K562 (cell line): ENCODE results near the gene MED15. TPM values are rescaled to one million over a fixed set of nuclear protein-coding genes. Genes with fewer than 3 reads are reported as not detected.

ENCODE experiments used
- ARID3B ChIP-seq: fragments of 250-450 bp; sonication (Bioruptor Pico); IDR thresholded peaks from 2 replicates; pipeline ENCODE4 v1.4.0; 2020; ENCODE audit warnings: borderline replicate concordance
- CBX2 ChIP-seq: fragments of 200-600 bp; sonication (generic); IDR thresholded peaks from one replicate; pipeline ENCODE4 v1.6.1; 2012; ENCODE audit warnings: mild to moderate bottlenecking, low read length, inconsistent platforms; ENCODE audit not compliant: insufficient read depth, poor library complexity, severe bottlenecking
- CCNT2 ChIP-seq: IDR thresholded peaks from 2 replicates; pipeline ENCODE4 v1.6.1; 2011; ENCODE audit warnings: borderline replicate concordance, low read depth, mild to moderate bottlenecking, moderate library complexity, mixed read lengths, low read length; ENCODE audit not compliant: insufficient read length; ENCODE audit errors: extremely low read depth
- CREB1 ChIP-seq, 2 experiments: sonication (generic) in 1 of 2; formaldehyde crosslinking in 1 of 2; IDR thresholded peaks; 2 replicates each; pipeline versions ENCODE4 v1.6.1 to v1.8.0; 2012 to 2022; ENCODE audit warnings: inconsistent platforms in 1 of 2, mild to moderate bottlenecking in 1 of 2, missing genetic modification reagents in 1 of 2, moderate library complexity in 1 of 2
- FOXA3 ChIP-seq, 2 experiments: fragments of 450-650 bp in 1 of 2; sonication (generic) in 1 of 2; formaldehyde crosslinking; IDR thresholded peaks in 1 of 2; conservative IDR thresholded peaks in 1 of 2; 2 replicates each; pipeline versions ENCODE4 v1.4.0 to v1.8.0; 2020 to 2022; ENCODE audit warnings: mild to moderate bottlenecking in 2 of 2, missing genetic modification reagents in 1 of 2
- FOXJ3 ChIP-seq: sonication (generic); formaldehyde crosslinking; IDR thresholded peaks from 2 replicates; pipeline ENCODE4 v1.4.0; 2020; ENCODE audit warnings: mild to moderate bottlenecking, missing genetic modification reagents
- GATAD2B ChIP-seq: fragments of 450-650 bp; IDR thresholded peaks from 2 replicates; pipeline ENCODE4 v1.6.1; 2017; ENCODE audit warnings: mild to moderate bottlenecking, borderline replicate concordance
- HBP1 ChIP-seq: fragments of 450-650 bp; formaldehyde crosslinking; IDR thresholded peaks from 2 replicates; pipeline ENCODE4 v1.4.0; 2022; ENCODE audit warnings: missing genetic modification characterization
- MAFK ChIP-seq: IDR thresholded peaks from 2 replicates; pipeline ENCODE4 v1.6.1; 2011; ENCODE audit warnings: low read length, improper control_type of control experiment
- NR1H2 ChIP-seq: sonication (generic); formaldehyde crosslinking; IDR thresholded peaks from 2 replicates; pipeline ENCODE4 v1.4.0; 2020; ENCODE audit warnings: mild to moderate bottlenecking, missing genetic modification reagents
- RFX1 ChIP-seq: fragments of 450-650 bp; IDR thresholded peaks from 2 replicates; pipeline ENCODE4 v1.6.1; 2016; ENCODE audit warnings: mild to moderate bottlenecking, moderate library complexity
- SIX5 ChIP-seq, 2 experiments: IDR thresholded peaks; 2 replicates each; pipeline ENCODE4 v1.6.1; 2011; ENCODE audit warnings: low read length in 2 of 2, borderline replicate concordance in 1 of 2, low read depth in 1 of 2, mild to moderate bottlenecking in 1 of 2, moderate library complexity in 1 of 2; ENCODE audit not compliant: insufficient read depth in 1 of 2
- SUPT5H ChIP-seq: fragments of 450-650 bp; IDR thresholded peaks from 2 replicates; pipeline ENCODE4 v1.6.1; 2016
- TEAD4 ChIP-seq, 2 experiments: sonication (generic) in 1 of 2; formaldehyde crosslinking in 1 of 2; IDR thresholded peaks; 2 replicates each; pipeline versions ENCODE4 v1.6.1 to v1.8.0; 2012 to 2022; ENCODE audit warnings: borderline replicate concordance in 1 of 2, inconsistent platforms in 1 of 2, low read length in 1 of 2, mild to moderate bottlenecking in 1 of 2, missing genetic modification reagents in 1 of 2
- TSC22D4 ChIP-seq: fragments of 450-650 bp; IDR thresholded peaks from 2 replicates; pipeline ENCODE4 v1.6.1; 2016; ENCODE audit warnings: missing genetic modification characterization, missing biosample characterization, control low read depth
- ZBTB1 ChIP-seq: sonication (generic); formaldehyde crosslinking; IDR thresholded peaks from 2 replicates; pipeline ENCODE4 v1.8.1; 2023; ENCODE audit warnings: missing genetic modification reagents, low read depth, mild to moderate bottlenecking, borderline replicate concordance
- ZBTB17 ChIP-seq: fragments of 450-650 bp; formaldehyde crosslinking; IDR thresholded peaks from 2 replicates; pipeline ENCODE4 v1.4.0; 2020; ENCODE audit warnings: mild to moderate bottlenecking
- ZNF133 ChIP-seq: fragments of 250-450 bp; sonication (Bioruptor Pico); IDR thresholded peaks from 2 replicates; pipeline ENCODE4 v1.4.0; 2020; ENCODE audit warnings: mild to moderate bottlenecking
- ZNF780A ChIP-seq: fragments of 250-450 bp; sonication (Bioruptor Pico); IDR thresholded peaks from 2 replicates; pipeline ENCODE4 v1.5.0; 2021; ENCODE audit warnings: mild to moderate bottlenecking
- polyA plus RNA-seq, 8 experiments: library from polyadenylated mRNA; depleted of rRNA in 4 of 8; stranded (reverse) in 5 of 8; unstranded in 3 of 8; fragments of >200 nt; fragmentation: Nextera tagmentation in 2 of 8; fragmentation: Illumina TruSeq in 1 of 8; extraction: Ambion mirVana in 2 of 8; extraction: Trizol in 1 of 8; gene quantifications; 2 replicates each; pipeline versions ENCODE4 v1.2.1 to v1.2.3, GENCODE V29; 2011 to 2014; ENCODE audit warnings: inconsistent platforms in 1 of 8, missing spikeins in 1 of 8
- total RNA-seq, 7 experiments: library from RNA; depleted of rRNA in 6 of 7; stranded (reverse); fragments of >200 nt in 6 of 7; fragmentation: Illumina TruSeq in 2 of 7; extraction: Trizol in 2 of 7; gene quantifications; 2 replicates each; pipeline versions ENCODE4 v1.2.1 to v1.2.3, GENCODE V29; 2011 to 2021; ENCODE audit warnings: low replicate concordance in 1 of 7

MED15 gene
- total and polyA plus RNA-seq, 9 of the 15 experiments (the other 6 are each of a cell fraction or from before 2014, with no cell fraction given): 4.0 to 271 (median 60.1) TPM

GRCh38 chr22:20585639-20586402 lies 78.4 kb downstream of the MED15 start (continued):
- TF ChIP-seq ARID3B (CRISPR knock-in tag) (0 out of 2 replicates have a peak, but pooled peaks have one; percentile 38), FOXJ3 (CRISPR knock-in tag) (no peak), ZBTB1 (CRISPR knock-in tag) (0 out of 2 replicates have a peak, but pooled peaks have one; percentile 72), RFX1 (no peak), FOXA3 (CRISPR knock-in tag; conservative IDR thresholded peaks at IDR 0.05 in 1 of 2, IDR thresholded peaks at IDR 0.05 in 1 of 2) (0 out of 4 replicates have a peak, but pooled peaks of 1 of the 2 experiments have one; percentile 60), TEAD4 (IDR thresholded peaks at IDR 0.05; ENCODE audit: low read length) (no peak), TEAD4 (CRISPR knock-in tag; IDR thresholded peaks at IDR 0.05; ENCODE audit: borderline replicate concordance) (0 out of 2 replicates have a peak, but pooled peaks have one; percentile 50), NR1H2 (CRISPR knock-in tag) (0 out of 2 replicates have a peak, but pooled peaks have one; percentile 12), CCNT2 (no peak), CREB1 (IDR thresholded peaks at IDR 0.05) (no peak), CREB1 (CRISPR knock-in tag; IDR thresholded peaks at IDR 0.05) (0 out of 2 replicates have a peak, but pooled peaks have one; percentile 4), GATAD2B (no peak), SIX5 (IDR thresholded peaks at IDR 0.05; ENCODE audit: borderline replicate concordance in 1 of 2, insufficient read depth in 1 of 2, low read depth in 1 of 2, low read length in 2 of 2) (peak in 1 of 2 experiments; percentile 21; a peak in 1 of 4 replicates), MAFK (no peak), TSC22D4 (tag) (no peak), ZBTB17 (no peak), HBP1 (CRISPR knock-in tag) (0 out of 2 replicates have a peak, but pooled peaks have one; percentile 8), CBX2 (no peak), ZNF780A (CRISPR knock-in tag) (no peak), SUPT5H (0 out of 2 replicates have a peak, but pooled peaks have one; percentile 16), ZNF133 (peak; percentile 48; the same call in 1 of the 2 replicates)
- TF ChIP-seq, all 486 proteins: peak for 16
